ENCODE measurements around the gene LEMD2. TPM values are rescaled to one million over a fixed set of nuclear protein-coding genes. Genes with fewer than 3 reads are reported as not detected.

Gene LEMD2
- total and polyA plus RNA-seq, 9 of the 15 experiments (the other 6 are each of a cell fraction or from before 2014, with no cell fraction given), result 0.32 to 46.3 (median 30.8) TPM

DNA sequence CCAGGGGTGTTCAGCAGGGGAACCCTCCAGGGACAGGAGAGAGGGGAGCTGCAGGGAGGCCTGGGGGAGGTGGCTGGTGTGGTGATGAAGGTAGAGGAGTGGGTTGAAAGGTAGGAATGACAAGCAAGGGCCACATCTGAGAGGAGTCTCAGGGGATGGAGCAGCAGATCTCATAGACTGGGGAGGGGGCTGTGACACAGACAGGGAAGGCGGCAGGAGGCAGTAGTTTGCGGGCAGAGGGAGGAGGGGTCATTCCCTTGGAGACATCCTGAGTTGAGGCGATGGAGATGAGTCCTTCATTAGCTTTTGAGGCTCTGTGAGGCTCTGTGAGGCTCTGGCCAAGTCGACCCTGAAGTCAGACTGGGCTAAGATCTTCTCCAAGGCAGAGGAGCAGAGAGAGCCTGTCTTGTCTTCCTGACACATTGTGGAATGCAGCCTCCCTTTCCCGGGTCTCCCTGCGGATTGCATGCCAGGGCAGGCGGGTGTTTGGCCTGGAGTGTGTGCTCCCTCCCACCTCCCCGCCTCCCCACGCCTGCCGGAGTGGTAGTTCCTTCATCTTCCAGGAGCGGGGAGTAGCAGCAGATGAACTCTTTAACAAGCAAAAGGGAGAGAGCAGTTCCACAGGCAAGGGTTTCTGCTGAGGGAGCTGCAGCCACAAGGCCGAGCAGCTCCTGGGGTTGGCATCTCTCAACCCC is 49.2 kb upstream of the LEMD2 start:
- Histone ChIP-seq H3K27ac (ENCODE audit: extremely low read depth, low read depth, low read length) (no peak overlapping the region), H3K4me1 (replicated peaks in 1 of 2; ENCODE audit: control insufficient read depth in 2 of 2, insufficient read depth in 2 of 2, low read length in 2 of 2) (peaks cover 44% of the 10 kb centered on the region in 2 experiments), H3K9me1 (ENCODE audit: control insufficient read depth, insufficient read depth, low read length) (peaks cover 9% of the 10 kb centered on the region), H2AFZ (ENCODE audit: low read depth, low read length) (peak overlapping the region; percentile 90), H3K4me2 (ENCODE audit: insufficient read depth, low read length) (no peak overlapping the region), H3K27me3 (ENCODE audit: control insufficient read depth in 2 of 2, insufficient read depth in 2 of 2, low read length in 2 of 2) (no peaks in the 10 kb centered on the region), H3K4me3 (no peak overlapping the region), H4K20me1 (replicated peaks; ENCODE audit: control insufficient read depth, insufficient read depth, low read length) (no peaks in the 10 kb centered on the region), H3K9ac (ENCODE audit: insufficient read depth in 1 of 2, low read depth in 2 of 2, low read length in 2 of 2) (peak overlapping the region in 1 of 2 experiments; percentile 38; a peak in 2 of 4 replicates), H3K9me3 (replicated peaks; ENCODE audit: control insufficient read depth, insufficient read depth, low read depth, low read length) (no peaks in the 10 kb centered on the region), H3K79me2 (ENCODE audit: control insufficient read depth, insufficient read depth, low read length) (no peaks in the 10 kb centered on the region), H3K36me3 (ENCODE audit: control insufficient read depth, insufficient read depth, low read length) (no peaks in the 10 kb centered on the region)
- WGBS (ENCODE audit: insufficient coverage, low coverage, missing lambda C conversion rate), result 73% methylated on average over 12 of the region's 12 CpGs
- no peak for DNase-seq (ENCODE audit: extremely low read depth in 1 of 4, low spot score in 3 of 4)
- intact Hi-C loops (cut with micrococcal nuclease) (no loop called here), in situ Hi-C loops (cut with MboI) (no loop called here)
- no peak for FAIRE-seq
- TF ChIP-seq BHLHE40 (IDR thresholded peaks at IDR 0.05; ENCODE audit: low read length), result no peak
- no peak for TF ChIP-seq HMG20A (CRISPR knock-in tag; conservative IDR thresholded peaks at IDR 0.05)
- no peak for TF ChIP-seq ZNF583 (CRISPR knock-in tag; IDR thresholded peaks at IDR 0.05)
- no peak for TF ChIP-seq ZNF263 (CRISPR knock-in tag; IDR thresholded peaks at IDR 0.05; ENCODE audit: borderline replicate concordance)
- TF ChIP-seq, protein P1, sequence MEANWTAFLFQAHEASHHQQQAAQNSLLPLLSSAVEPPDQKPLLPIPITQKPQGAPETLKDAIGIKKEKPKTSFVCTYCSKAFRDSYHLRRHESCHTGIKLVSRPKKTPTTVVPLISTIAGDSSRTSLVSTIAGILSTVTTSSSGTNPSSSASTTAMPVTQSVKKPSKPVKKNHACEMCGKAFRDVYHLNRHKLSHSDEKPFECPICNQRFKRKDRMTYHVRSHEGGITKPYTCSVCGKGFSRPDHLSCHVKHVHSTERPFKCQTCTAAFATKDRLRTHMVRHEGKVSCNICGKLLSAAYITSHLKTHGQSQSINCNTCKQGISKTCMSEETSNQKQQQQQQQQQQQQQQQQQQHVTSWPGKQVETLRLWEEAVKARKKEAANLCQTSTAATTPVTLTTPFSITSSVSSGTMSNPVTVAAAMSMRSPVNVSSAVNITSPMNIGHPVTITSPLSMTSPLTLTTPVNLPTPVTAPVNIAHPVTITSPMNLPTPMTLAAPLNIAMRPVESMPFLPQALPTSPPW (CRISPR knock-in tag; IDR thresholded peaks at IDR 0.05), result no peak
- no peak for TF ChIP-seq HNRNPH1 (optimal IDR thresholded peaks at IDR 0.05; ENCODE audit: low read depth, low read length)
- TF ChIP-seq FOSL1 (tag; conservative IDR thresholded peaks at IDR 0.05), result no peak
- no peak for TF ChIP-seq MTA1 (IDR thresholded peaks at IDR 0.05; ENCODE audit: borderline replicate concordance)
- TF ChIP-seq ZFP36 (IDR thresholded peaks at IDR 0.05; ENCODE audit: low read depth, low read length, partially characterized antibody), result no peak
- TF ChIP-seq ZNF224 (CRISPR knock-in tag; IDR thresholded peaks at IDR 0.05), result no peak
- TF ChIP-seq, protein P2, sequence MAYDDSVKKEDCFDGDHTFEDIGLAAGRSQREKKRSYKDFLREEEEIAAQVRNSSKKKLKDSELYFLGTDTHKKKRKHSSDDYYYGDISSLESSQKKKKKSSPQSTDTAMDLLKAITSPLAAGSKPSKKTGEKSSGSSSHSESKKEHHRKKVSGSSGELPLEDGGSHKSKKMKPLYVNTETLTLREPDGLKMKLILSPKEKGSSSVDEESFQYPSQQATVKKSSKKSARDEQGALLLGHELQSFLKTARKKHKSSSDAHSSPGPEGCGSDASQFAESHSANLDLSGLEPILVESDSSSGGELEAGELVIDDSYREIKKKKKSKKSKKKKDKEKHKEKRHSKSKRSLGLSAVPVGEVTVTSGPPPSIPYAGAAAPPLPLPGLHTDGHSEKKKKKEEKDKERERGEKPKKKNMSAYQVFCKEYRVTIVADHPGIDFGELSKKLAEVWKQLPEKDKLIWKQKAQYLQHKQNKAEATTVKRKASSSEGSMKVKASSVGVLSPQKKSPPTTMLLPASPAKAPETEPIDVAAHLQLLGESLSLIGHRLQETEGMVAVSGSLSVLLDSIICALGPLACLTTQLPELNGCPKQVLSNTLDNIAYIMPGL (CRISPR knock-in tag; IDR thresholded peaks at IDR 0.05), result no peak
- BruUV-seq (replicated peaks), result no TSS peak
- ChIA-PET POLR2A (interaction anchor here (0.6 to 1.2 kb wide), 2 partner anchors 12 to 396 kb away, joined by 3 read pairs; no protein-coding TSS in a partner anchor), CTCF (ENCODE audit: low intra/inter-chr PET ratio) (no interaction called here)
- no peak for ATAC-seq

Measured in K562 (cell line).